ENCODE results near the gene DUSP9. TPM values are rescaled to one million over a fixed set of nuclear protein-coding genes. Genes with fewer than 3 reads are reported as not detected.

DUSP9 gene
- total RNA-seq, 1 donor from 2014 or later = not detected

- DNase-seq (no peak), ATAC-seq (ENCODE audit: low read depth) (no peak)
- no peaks in the 10 kb centered on the region for H3K9me3 Mint-ChIP-seq
- no peak for TF ChIP-seq CTCF (IDR thresholded peaks at IDR 0.05)
- H3K36me3 Mint-ChIP-seq (ENCODE audit: low read depth) = no peaks in the 10 kb centered on the region
- peaks cover 7% of the 10 kb centered on the region for H3K4me1 Mint-ChIP-seq
- intact Hi-C loops (cut with micrococcal nuclease) = no loop called here
- no peak overlapping the region for H3K4me3 Mint-ChIP-seq
- H3K27me3 Mint-ChIP-seq = peaks cover 17% of the 10 kb centered on the region
- ChIA-PET POLR2A (no interaction called here), CTCF (interaction anchor here (1.0 to 4.3 kb wide), 3 partner anchors 115 to 729 kb away, joined by 3 to 23 read pairs (median 3); no protein-coding TSS in a partner anchor)
- no peak overlapping the region for H3K27ac Mint-ChIP-seq
Measured at GRCh38 chrX:153670748-153671588, 24.0 kb downstream of the DUSP9 start.

GRCh38 chrX:153671589-153672530 lies 24.9 kb downstream of the DUSP9 start:
- CTCF ChIA-PET = no interaction called here
- TF ChIP-seq CTCF (IDR thresholded peaks at IDR 0.05) = no peak
- Mint-ChIP-seq H3K9me3 (no peaks in the 10 kb centered on the region), H3K4me3 (no peak overlapping the region), H3K27ac (no peak overlapping the region), H3K27me3 (peaks cover 15% of the 10 kb centered on the region), H3K36me3 (ENCODE audit: low read depth) (no peaks in the 10 kb centered on the region), H3K4me1 (peaks cover 7% of the 10 kb centered on the region)
- DNase-seq (no peak), ATAC-seq (ENCODE audit: low read depth) (no peak)
- POLR2A ChIA-PET = no interaction called here
- intact Hi-C loops (cut with micrococcal nuclease) = no loop called here

GRCh38 chrX:153672531-153673427 lies 25.8 kb downstream of the DUSP9 start:
- Mint-ChIP-seq H3K27ac (no peak overlapping the region), H3K36me3 (ENCODE audit: low read depth) (no peaks in the 10 kb centered on the region), H3K4me3 (no peak overlapping the region), H3K27me3 (peaks cover 15% of the 10 kb centered on the region), H3K4me1 (peaks cover 6% of the 10 kb centered on the region), H3K9me3 (no peaks in the 10 kb centered on the region)
- intact Hi-C loops (cut with micrococcal nuclease) = no loop called here
- ChIA-PET CTCF (no interaction called here), POLR2A (no interaction called here)
- DNase-seq = no peak
- no peak for ATAC-seq (ENCODE audit: low read depth)
- TF ChIP-seq CTCF (IDR thresholded peaks at IDR 0.05) = no peak

- Mint-ChIP-seq H3K4me1 (peaks cover 2% of the 10 kb centered on the region), H3K36me3 (ENCODE audit: low read depth) (no peaks in the 10 kb centered on the region), H3K27ac (no peak within 1 kb of the TSS), H3K27me3 (peaks cover 15% of the 10 kb centered on the region), H3K4me3 (no peak within 1 kb of the TSS), H3K9me3 (no peaks in the 10 kb centered on the region)
- no peak for TF ChIP-seq CTCF (IDR thresholded peaks at IDR 0.05)
- CTCF ChIA-PET = no interaction called here
- intact Hi-C loops (cut with micrococcal nuclease) = no loop called here
- POLR2A ChIA-PET = no interaction called here
- DNase-seq (no peak), ATAC-seq (ENCODE audit: low read depth) (no peak)
Measured at GRCh38 chrX:153673428-153674218, 26.6 kb downstream of the DUSP9 start, which contains the start of gene PNCK. PNCK (minus strand) TSS chrX:153673813; CDS start chrX:153673076, 737 bp downstream.
